Common myeloid progenitor, CD34-positive (primary cell): Measurements from ENCODE around the gene AHDC1.

Source experiments
- CTCF ChIA-PET: fragments of 350-600 bp; sonication (Branson Sonifier 250); formaldehyde crosslinking; loops from one replicate; lab custom pipeline; 2021; ENCODE audit warnings: antibody characterized with exemption; lab: Charles Lee
- POLR2A ChIA-PET: fragments of 350-600 bp; sonication (Branson Sonifier 250); formaldehyde crosslinking; loops from one replicate; lab custom pipeline; 2021; ENCODE audit warnings: antibody characterized with exemption; lab: Charles Lee
- DNase-seq, 3 donors: peaks; one replicate each; pipeline versions ENCODE4 v3.0.0 to v3.0.0-alpha.2; 2013
- H3K27ac ChIP-seq, 2 experiments: 1 replicate in 1 of 2; 2 replicates in 1 of 2; pipeline ENCODE4 v1.7.0; 2013; ENCODE audit warnings: inconsistent platforms in 2 of 2, low read length in 2 of 2, mild to moderate bottlenecking in 2 of 2, low read depth in 1 of 2, moderate library complexity in 1 of 2; ENCODE audit not compliant: severe bottlenecking in 2 of 2, insufficient read depth in 1 of 2, poor library complexity in 1 of 2
- H3K27me3 ChIP-seq, 5 experiments: replicated peaks in 2 of 5; 1 replicate in 3 of 5; 2 replicates in 2 of 5; pipeline versions ENCODE4 v1.6.1 to v1.7.0; 2013; ENCODE audit warnings: low read length in 4 of 5, mild to moderate bottlenecking in 2 of 5, moderate library complexity in 2 of 5, inconsistent platforms in 1 of 5; ENCODE audit not compliant: insufficient read depth in 5 of 5, control insufficient read depth in 4 of 5
- H3K36me3 ChIP-seq, 4 experiments: 1 replicate in 2 of 4; 2 replicates in 2 of 4; pipeline versions ENCODE4 v1.6.1 to v1.7.0; 2013; ENCODE audit warnings: low read length in 3 of 4, control low read depth in 1 of 4, mild to moderate bottlenecking in 1 of 4; ENCODE audit not compliant: control insufficient read depth in 4 of 4, insufficient read depth in 4 of 4
- H3K4me1 ChIP-seq, 4 experiments: 1 replicate in 3 of 4; 2 replicates in 1 of 4; pipeline versions ENCODE4 v1.6.1 to v1.7.1; 2013; ENCODE audit warnings: low read length in 3 of 4, mild to moderate bottlenecking in 3 of 4, control low read depth in 1 of 4, inconsistent platforms in 1 of 4, moderate library complexity in 1 of 4; ENCODE audit not compliant: control insufficient read depth in 4 of 4, insufficient read depth in 4 of 4; ENCODE audit errors: control extremely low read depth in 1 of 4
- H3K4me3 ChIP-seq, 7 experiments: 1 replicate in 4 of 7; 2 replicates in 3 of 7; pipeline versions ENCODE4 v1.5.1 to v1.7.0; 2013; ENCODE audit warnings: mild to moderate bottlenecking in 7 of 7, low read length in 6 of 7, moderate library complexity in 6 of 7, inconsistent platforms in 2 of 7, low read depth in 2 of 7, control low read depth in 1 of 7; ENCODE audit not compliant: insufficient read depth in 4 of 7, control insufficient read depth in 1 of 7; ENCODE audit errors: extremely low read depth in 1 of 7
- H3K9me3 ChIP-seq, 5 experiments: 1 replicate in 4 of 5; 2 replicates in 1 of 5; pipeline versions ENCODE4 v1.6.1 to v1.7.1; 2013; ENCODE audit warnings: low read length in 4 of 5, mild to moderate bottlenecking in 2 of 5, inconsistent platforms in 1 of 5, low read depth in 1 of 5, moderate library complexity in 1 of 5; ENCODE audit not compliant: control insufficient read depth in 4 of 5, insufficient read depth in 2 of 5; ENCODE audit errors: control extremely low read depth in 1 of 5
- WGBS: methylation state at CpG from one replicate; pipeline ENCODE4 v1.1.5; 2013; ENCODE audit not compliant: insufficient coverage; 5-methylcytosine and 5-hydroxymethylcytosine counted together

AHDC1 gene

GRCh38 chr1:27626031-27626935 lies 22.3 kb upstream of the AHDC1 start:
- no peaks in the 10 kb centered on the region for H3K9me3 ChIP-seq
- DNase-seq, result peak in 1 of 3 donors; percentile 47
- CTCF ChIA-PET, result interaction anchor here (0.9 to 22.9 kb wide), 3 partner anchors 9 to 35 kb away, joined by 3 to 297 read pairs (median 4); partner anchors contain the start of genes AHDC1 and FGR
- no peaks in the 10 kb centered on the region for H3K27me3 ChIP-seq
- peak overlapping the region in 1 of 7 experiments; percentile 7 for H3K4me3 ChIP-seq
- WGBS, result 65% methylated on average over 8 of the region's 11 CpGs
- H3K4me1 ChIP-seq, result peaks cover 34 to 86% (median 68%) of the 10 kb centered on the region in 4 experiments
- POLR2A ChIA-PET, result no interaction called here
- no peaks in the 10 kb centered on the region for H3K36me3 ChIP-seq
- peak overlapping the region in 1 of 2 experiments; percentile 78 for H3K27ac ChIP-seq

- DNase-seq, result peak in 2 of 3 donors; percentile 63 to 79
- Histone ChIP-seq H3K9me3 (no peaks in the 10 kb centered on the region), H3K4me3 (peak overlapping the region in 4 of 7 experiments; percentile 0 to 19 (median 18)), H3K4me1 (peaks cover 32 to 83% (median 61%) of the 10 kb centered on the region in 4 experiments), H3K27ac (peak overlapping the region; percentile 60 to 78), H3K27me3 (no peaks in the 10 kb centered on the region), H3K36me3 (no peaks in the 10 kb centered on the region)
- CTCF ChIA-PET, result interaction anchor here (0.7 to 22.9 kb wide), 3 partner anchors 12 to 28 kb away, joined by 3 to 297 read pairs (median 4); partner anchors contain the start of gene AHDC1
- POLR2A ChIA-PET, result interaction anchor here (0.5 kb wide), 1 partner anchor 195 kb away, joined by 3 read pairs; no protein-coding TSS in a partner anchor
- 16% methylated on average over 4 of the region's 7 CpGs for WGBS
Measured at GRCh38 chr1:27624467-27625178, 20.7 kb upstream of the AHDC1 start.

- no peaks in the 10 kb centered on the region for H3K9me3 ChIP-seq
- DNase-seq, result peak in 1 of 3 donors; percentile 40
- 90% methylated on average over 10 of the region's 13 CpGs for WGBS
- H3K4me3 ChIP-seq, result no peak overlapping the region
- H3K27ac ChIP-seq, result no peak overlapping the region
- H3K36me3 ChIP-seq, result no peaks in the 10 kb centered on the region
- ChIA-PET CTCF (interaction anchor here (0.7 to 22.9 kb wide), 4 partner anchors 11 to 41 kb away, joined by 3 to 311 read pairs (median 150); partner anchors contain the start of gene AHDC1), POLR2A (interaction anchor here (0.6 kb wide), 1 partner anchor 9 kb away, joined by 3 read pairs; no protein-coding TSS in a partner anchor)
- H3K4me1 ChIP-seq, result peaks cover 24 to 81% (median 55%) of the 10 kb centered on the region in 4 experiments
- no peaks in the 10 kb centered on the region for H3K27me3 ChIP-seq
Measured at GRCh38 chr1:27623327-27624212, 19.6 kb upstream of the AHDC1 start.

GRCh38 chr1:27622828-27623227 lies 18.9 kb upstream of the AHDC1 start:
- WGBS, result 85% methylated on average over 3 of the region's 4 CpGs
- H3K36me3 ChIP-seq, result no peaks in the 10 kb centered on the region
- ChIA-PET CTCF (interaction anchor here (1.2 to 22.9 kb wide), 3 partner anchors 10 to 41 kb away, joined by 3 to 311 read pairs (median 297); partner anchors contain the start of gene AHDC1), POLR2A (interaction anchor here (0.6 kb wide), 1 partner anchor 9 kb away, joined by 3 read pairs; no protein-coding TSS in a partner anchor)
- H3K4me3 ChIP-seq, result no peak overlapping the region
- H3K9me3 ChIP-seq, result no peaks in the 10 kb centered on the region
- H3K27ac ChIP-seq, result no peak overlapping the region
- no peaks in the 10 kb centered on the region for H3K27me3 ChIP-seq
- no peak for DNase-seq
- H3K4me1 ChIP-seq, result peaks cover 24 to 84% (median 58%) of the 10 kb centered on the region in 4 experiments

GRCh38 chr1:27621051-27621920 lies 17.3 kb upstream of the AHDC1 start:
- H3K9me3 ChIP-seq, result no peaks in the 10 kb centered on the region
- POLR2A ChIA-PET, result no interaction called here
- DNase-seq, result peak in 1 of 3 donors; percentile 54

More at GRCh38 chr1:27621051-27621920, 17.3 kb upstream of the AHDC1 start:
- Histone ChIP-seq H3K27ac (no peak overlapping the region), H3K4me1 (peaks cover 24 to 85% (median 68%) of the 10 kb centered on the region in 4 experiments), H3K27me3 (no peaks in the 10 kb centered on the region), H3K36me3 (no peaks in the 10 kb centered on the region), H3K4me3 (no peak overlapping the region)
- CTCF ChIA-PET, result interaction anchor here (1.3 to 22.9 kb wide), 5 partner anchors 4 to 43 kb away, joined by 3 to 311 read pairs (median 297); partner anchors contain the start of genes AHDC1 and FGR
- 93% methylated on average over 5 of the region's 7 CpGs for WGBS
